Measurements from ENCODE around the gene PHOX2B. TPM values are rescaled to one million over a fixed set of nuclear protein-coding genes. Genes with fewer than 3 reads are reported as not detected.

PHOX2B gene
- total RNA-seq, 1 experiment from 2014 or later = not detected

- TF ChIP-seq, protein P1, sequence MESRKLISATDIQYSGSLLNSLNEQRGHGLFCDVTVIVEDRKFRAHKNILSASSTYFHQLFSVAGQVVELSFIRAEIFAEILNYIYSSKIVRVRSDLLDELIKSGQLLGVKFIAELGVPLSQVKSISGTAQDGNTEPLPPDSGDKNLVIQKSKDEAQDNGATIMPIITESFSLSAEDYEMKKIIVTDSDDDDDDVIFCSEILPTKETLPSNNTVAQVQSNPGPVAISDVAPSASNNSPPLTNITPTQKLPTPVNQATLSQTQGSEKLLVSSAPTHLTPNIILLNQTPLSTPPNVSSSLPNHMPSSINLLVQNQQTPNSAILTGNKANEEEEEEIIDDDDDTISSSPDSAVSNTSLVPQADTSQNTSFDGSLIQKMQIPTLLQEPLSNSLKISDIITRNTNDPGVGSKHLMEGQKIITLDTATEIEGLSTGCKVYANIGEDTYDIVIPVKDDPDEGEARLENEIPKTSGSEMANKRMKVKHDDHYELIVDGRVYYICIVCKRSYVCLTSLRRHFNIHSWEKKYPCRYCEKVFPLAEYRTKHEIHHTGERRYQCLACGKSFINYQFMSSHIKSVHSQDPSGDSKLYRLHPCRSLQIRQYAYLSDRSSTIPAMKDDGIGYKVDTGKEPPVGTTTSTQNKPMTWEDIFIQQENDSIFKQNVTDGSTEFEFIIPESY (IDR thresholded peaks at IDR 0.05; ENCODE audit: extremely low read depth, insufficient replicate concordance, low read length) = no peak
Observed at GRCh38 chr4:41745292-41746024, 3.1 kb downstream of the PHOX2B start (continued).

DNA sequence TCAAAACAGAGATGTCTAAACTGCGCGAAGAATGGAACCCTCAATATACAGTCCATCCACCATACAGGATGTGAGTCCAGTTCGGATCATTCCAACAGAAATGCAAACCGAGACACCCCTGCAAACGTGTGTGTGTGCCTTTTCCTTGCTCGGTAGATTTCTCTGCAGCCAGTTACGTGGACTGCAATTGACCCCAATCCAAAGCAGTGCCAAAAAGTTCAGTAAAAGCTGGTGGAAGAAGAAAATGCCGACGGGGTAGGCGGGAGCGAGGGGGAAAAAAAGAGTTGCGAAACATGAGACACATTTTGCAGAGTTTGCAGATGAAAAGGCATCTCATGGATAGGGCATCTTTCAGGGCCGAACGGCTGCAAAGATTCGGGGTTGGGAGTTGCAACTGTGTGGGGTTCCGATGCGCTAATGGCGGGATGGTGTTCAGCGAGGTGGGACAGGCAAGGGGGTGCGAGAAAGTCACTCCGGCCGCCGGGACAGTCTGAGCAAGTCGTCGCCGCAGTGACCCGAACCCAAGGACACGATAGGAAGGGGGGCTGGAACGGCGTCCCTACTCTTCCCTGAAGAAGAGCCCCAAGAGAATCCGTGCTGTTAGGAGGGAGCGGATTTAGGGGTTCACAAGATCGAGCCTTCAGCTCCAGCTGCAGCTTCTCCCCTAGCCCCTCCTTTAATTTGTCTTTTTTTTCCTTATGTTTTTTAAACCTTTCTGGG is 3.8 kb downstream of the PHOX2B start:
- Histone ChIP-seq H3K9me3 (ENCODE audit: control insufficient read depth in 1 of 2, insufficient read depth in 1 of 2, low read depth in 1 of 2, low read length in 2 of 2) (no peaks in the 10 kb centered on the region), H3K27ac (ENCODE audit: low read depth, low read length) (no peak overlapping the region), H3K4me3 (replicated peaks in 1 of 2; ENCODE audit: low read depth in 1 of 2, low read length in 2 of 2) (no peak overlapping the region), H3K79me2 (ENCODE audit: insufficient read depth, low read length) (no peaks in the 10 kb centered on the region), H3K27me3 (ENCODE audit: insufficient read depth, low read length) (peaks cover 15% of the 10 kb centered on the region), H3K9me2 (ENCODE audit: insufficient read depth) (no peaks in the 10 kb centered on the region), H2AFZ (ENCODE audit: low read depth, low read length, poor library complexity, severe bottlenecking) (no peak overlapping the region), H3K9ac (ENCODE audit: low read length) (no peak overlapping the region), H3K36me3 (ENCODE audit: control insufficient read depth in 1 of 2, insufficient read depth in 2 of 2, low read length in 2 of 2) (no peaks in the 10 kb centered on the region), H3K4me2 (ENCODE audit: low read length) (no peak overlapping the region), H4K20me1 (ENCODE audit: insufficient read depth) (no peaks in the 10 kb centered on the region), H3K4me1 (ENCODE audit: control insufficient read depth in 1 of 2, insufficient read depth in 2 of 2, low read length in 2 of 2) (no peaks in the 10 kb centered on the region)
- intact Hi-C loops (cut with micrococcal nuclease) = no loop called here
- ChIA-PET POLR2A (no interaction called here), RAD21 (ENCODE audit: low non-redundant PET in 1 of 2, low total read pairs in 2 of 2, uncharacterized antibody in 2 of 2, unreplicated experiment in 2 of 2) (no interaction called here), CTCF (no interaction called here)
- TF ChIP-seq ZFX (IDR thresholded peaks at IDR 0.05) (no peak), FOSL1 (IDR thresholded peaks at IDR 0.05; ENCODE audit: low read depth) (no peak), SRF (IDR thresholded peaks at IDR 0.05; ENCODE audit: low read depth) (no peak), ZNF274 (IDR thresholded peaks at IDR 0.05; ENCODE audit: low read depth, low read length) (no peak), SIN3A (IDR thresholded peaks at IDR 0.05; ENCODE audit: low read depth) (no peak), YY1 (IDR thresholded peaks at IDR 0.05; ENCODE audit: extremely low read depth, insufficient replicate concordance, low read depth, low read length) (no peak), CTCF (IDR thresholded peaks at IDR 0.05 in 2 of 3, conservative IDR thresholded peaks at IDR 0.05 in 1 of 3; ENCODE audit: borderline replicate concordance in 1 of 3, insufficient read depth in 1 of 3, low read depth in 2 of 3, low read length in 2 of 3) (no peak), TCF7L2 (IDR thresholded peaks at IDR 0.05; ENCODE audit: borderline replicate concordance, extremely low read depth, insufficient read depth, insufficient read length) (no peak), JUND (IDR thresholded peaks at IDR 0.05) (no peak), EGR1 (IDR thresholded peaks at IDR 0.05; ENCODE audit: low read depth) (no peak)
- TF ChIP-seq, protein P2, sequence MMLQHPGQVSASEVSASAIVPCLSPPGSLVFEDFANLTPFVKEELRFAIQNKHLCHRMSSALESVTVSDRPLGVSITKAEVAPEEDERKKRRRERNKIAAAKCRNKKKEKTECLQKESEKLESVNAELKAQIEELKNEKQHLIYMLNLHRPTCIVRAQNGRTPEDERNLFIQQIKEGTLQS (IDR thresholded peaks at IDR 0.05) = no peak
- BruUV-seq (replicated peaks) = no TSS peak
- DNase-seq (ENCODE audit: low read depth, low spot score) = no peak
- no peak for ATAC-seq

All from HCT116 (cell line).